Kidney (tissue), 14 donors: Measurements from ENCODE around the gene MAP2K2. TPM values are rescaled to one million over a fixed set of nuclear protein-coding genes. Genes with fewer than 3 reads are reported as not detected.

Experiments used
- DNase-seq, 5 donors: peaks; one replicate each; pipeline ENCODE4 v3.0.0-alpha.2; 2013 to 2020
- FAIRE-seq: peaks from 2 replicates; lab custom pipeline; 2012; peaks lifted over from hg19 to GRCh38; lab: Jason Lieb, UNC
- H3K27ac ChIP-seq, 2 donors: one replicate each; pipeline ENCODE4 v1.7.0; 2013; ENCODE audit warnings: low read depth in 2 of 2, low read length in 2 of 2, inconsistent platforms in 1 of 2
- H3K27me3 ChIP-seq: one replicate; pipeline ENCODE4 v1.7.1; 2013; ENCODE audit warnings: low read length, inconsistent platforms; ENCODE audit not compliant: control insufficient read depth, insufficient read depth
- H3K36me3 ChIP-seq, 3 donors: one replicate each; pipeline versions ENCODE4 v1.7.0 to v1.7.1; 2013; ENCODE audit warnings: low read length in 3 of 3, control low read depth in 1 of 3, inconsistent platforms in 1 of 3; ENCODE audit not compliant: insufficient read depth in 3 of 3, control insufficient read depth in 2 of 3
- H3K4me1 ChIP-seq, 3 donors: one replicate each; pipeline versions ENCODE4 v1.7.0 to v1.7.1; 2013; ENCODE audit warnings: low read length in 3 of 3, inconsistent platforms in 1 of 3, low read depth in 1 of 3; ENCODE audit not compliant: control insufficient read depth in 2 of 3, insufficient read depth in 2 of 3
- H3K4me3 ChIP-seq, 3 donors: one replicate each; pipeline versions ENCODE4 v1.7.0 to v1.8.1; 2013; ENCODE audit warnings: low read length in 3 of 3, control low read depth in 1 of 3, inconsistent platforms in 1 of 3
- H3K9ac ChIP-seq, 3 donors: one replicate each; pipeline versions ENCODE4 v1.7.0 to v1.7.1; 2013; ENCODE audit warnings: low read length in 3 of 3, control low read depth in 1 of 3, inconsistent platforms in 1 of 3
- H3K9me3 ChIP-seq, 3 donors: one replicate each; pipeline versions ENCODE4 v1.7.0 to v1.7.1; 2013; ENCODE audit warnings: low read length in 3 of 3, control low read depth in 1 of 3, inconsistent platforms in 1 of 3; ENCODE audit not compliant: control insufficient read depth in 2 of 3, insufficient read depth in 1 of 3
- CTCF ChIP-seq: IDR thresholded peaks from 3 replicates; pipeline ENCODE4 v1.5.1; 2012; ENCODE audit warnings: mild to moderate bottlenecking, moderate library complexity, borderline replicate concordance; ENCODE audit not compliant: insufficient read depth; ENCODE audit errors: extremely low read depth
- intact Hi-C: fragments of 100-400 bp; cut with DNase I; formaldehyde crosslinking; loops from one replicate; pipeline ENCODE4 v1.11.1; 2022
- polyA plus RNA-seq: library from polyadenylated mRNA; stranded (reverse); fragments of 350-450 nt; fragmentation: Illumina TruSeq; extraction: RNeasy Lipid Tissue Mini Kit (QIAGEN cat#74804); gene quantifications from one replicate; pipeline ENCODE4 v1.2.3, GENCODE V29; 2014; ENCODE audit warnings: low read depth, low replicate concordance; ENCODE audit not compliant: insufficient read depth
- total RNA-seq: library from RNA; stranded (reverse); fragmentation: NEBNext Ultra II Directional; extraction: Animal tissue kit (Norgen Biotek cat#: 25700); gene quantifications from one replicate; pipeline ENCODE4 v1.2.1, GENCODE V29; 2021
- donor health status: control.
- donor health status: control.
- donor health status: control.
- donor health status: control.
- donor health status: control.
- donor health status: DM: yes; HTN: yes; CAD: no.
- donor health status: Normal renal cell carcinoma (clear cell type).

MAP2K2 gene
- total and polyA plus RNA-seq, 2 donors from 2014 or later = 105 to 138 TPM

DNA sequence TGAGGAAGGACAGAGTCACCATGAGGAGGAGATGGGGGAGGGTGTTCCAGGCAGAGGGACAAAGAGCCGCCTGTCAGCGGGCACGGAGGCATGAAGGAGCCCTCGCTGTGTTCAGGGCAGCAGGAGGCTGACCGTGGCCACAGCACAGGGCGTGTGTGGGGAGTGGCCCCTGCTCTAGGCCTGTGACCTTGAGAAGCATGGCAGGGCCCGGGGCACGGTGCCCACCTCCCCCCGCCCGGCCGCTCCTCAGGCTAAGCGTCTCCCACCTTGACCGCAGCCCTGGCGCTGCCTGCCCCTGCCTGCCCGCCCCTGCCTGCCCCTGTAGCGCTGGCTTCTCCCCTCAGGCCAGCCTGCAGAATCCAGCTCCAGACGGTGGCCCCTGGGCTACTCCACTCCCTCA is 11.6 kb downstream of the MAP2K2 start:
- FAIRE-seq = no peak
- DNase-seq = peak in 1 of 5 donors; percentile 39
- Histone ChIP-seq H3K4me3 (no peak overlapping the region), H3K9me3 (no peaks in the 10 kb centered on the region), H3K27me3 (no peaks in the 10 kb centered on the region), H3K27ac (no peak overlapping the region), H3K36me3 (peaks cover 0 to 22% (median 13%) of the 10 kb centered on the region in 3 donors), H3K4me1 (no peaks in the 10 kb centered on the region), H3K9ac (no peak overlapping the region)
- intact Hi-C loops = no loop called here
- no peak for TF ChIP-seq CTCF

- DNase-seq = no peak
- H3K9ac ChIP-seq = no peak overlapping the region
- H3K4me1 ChIP-seq = no peaks in the 10 kb centered on the region
- H3K36me3 ChIP-seq = peaks cover 0 to 24% (median 13%) of the 10 kb centered on the region in 3 donors
- H3K27me3 ChIP-seq = no peaks in the 10 kb centered on the region
- no peak for TF ChIP-seq CTCF
- intact Hi-C loops = no loop called here
- H3K4me3 ChIP-seq = no peak overlapping the region
- H3K27ac ChIP-seq = no peak overlapping the region
- no peak for FAIRE-seq
- H3K9me3 ChIP-seq = no peaks in the 10 kb centered on the region
Measured at GRCh38 chr19:4109626-4109945, 14.3 kb downstream of the MAP2K2 start.

- Histone ChIP-seq H3K9ac (no peak overlapping the region), H3K36me3 (peaks cover 0 to 24% (median 13%) of the 10 kb centered on the region in 3 donors), H3K4me3 (no peak overlapping the region), H3K27me3 (no peaks in the 10 kb centered on the region), H3K27ac (peak overlapping the region in 1 of 2 donors; percentile 3), H3K9me3 (no peaks in the 10 kb centered on the region), H3K4me1 (no peaks in the 10 kb centered on the region)
- no peak for FAIRE-seq
- intact Hi-C loops = no loop called here
- no peak for DNase-seq
- no peak for TF ChIP-seq CTCF
Measured at GRCh38 chr19:4108767-4109625, 14.9 kb downstream of the MAP2K2 start.
